ENCODE data around the gene KANK3. TPM values are rescaled to one million over a fixed set of nuclear protein-coding genes. Genes with fewer than 3 reads are reported as not detected.
"Not testable (repeated sequence)": the region's sequence is repeated elsewhere in the genome, so short reads cannot be mapped to it uniquely, and the experiment has no call there.

The KANK3 gene
- polyA plus RNA-seq, 1 donor (not counting 4 experiments of a cell fraction or from before 2014, with no cell fraction given): 0.16 TPM

DNA sequence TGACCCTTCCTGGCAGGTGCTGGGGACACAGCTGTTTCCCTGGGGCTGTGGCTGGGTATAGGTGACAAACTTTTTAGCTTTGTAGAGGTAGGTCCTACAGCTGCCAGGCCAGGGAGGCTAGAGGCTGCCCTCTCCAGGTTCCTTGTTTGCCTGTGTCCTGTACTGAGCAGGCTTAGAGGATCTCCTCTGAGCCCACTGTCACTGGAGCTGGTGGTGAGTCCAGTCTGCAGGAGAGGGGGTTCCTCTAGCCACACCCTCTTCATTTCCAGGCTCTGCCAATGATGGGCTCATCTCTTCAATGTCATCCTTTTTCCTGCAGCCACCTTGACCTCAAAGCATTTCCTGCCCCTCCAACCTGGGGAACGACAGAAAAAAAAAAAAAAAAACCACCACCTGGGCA lies 34.5 kb upstream of the KANK3 start:
- no peaks in the 10 kb centered on the region for H3K79me2 ChIP-seq (ENCODE audit: control insufficient read depth, insufficient read depth, low read length)
- TF ChIP-seq EZH2 (IDR thresholded peaks at IDR 0.05; ENCODE audit: low read length): no peak
- TF ChIP-seq, protein P1, sequence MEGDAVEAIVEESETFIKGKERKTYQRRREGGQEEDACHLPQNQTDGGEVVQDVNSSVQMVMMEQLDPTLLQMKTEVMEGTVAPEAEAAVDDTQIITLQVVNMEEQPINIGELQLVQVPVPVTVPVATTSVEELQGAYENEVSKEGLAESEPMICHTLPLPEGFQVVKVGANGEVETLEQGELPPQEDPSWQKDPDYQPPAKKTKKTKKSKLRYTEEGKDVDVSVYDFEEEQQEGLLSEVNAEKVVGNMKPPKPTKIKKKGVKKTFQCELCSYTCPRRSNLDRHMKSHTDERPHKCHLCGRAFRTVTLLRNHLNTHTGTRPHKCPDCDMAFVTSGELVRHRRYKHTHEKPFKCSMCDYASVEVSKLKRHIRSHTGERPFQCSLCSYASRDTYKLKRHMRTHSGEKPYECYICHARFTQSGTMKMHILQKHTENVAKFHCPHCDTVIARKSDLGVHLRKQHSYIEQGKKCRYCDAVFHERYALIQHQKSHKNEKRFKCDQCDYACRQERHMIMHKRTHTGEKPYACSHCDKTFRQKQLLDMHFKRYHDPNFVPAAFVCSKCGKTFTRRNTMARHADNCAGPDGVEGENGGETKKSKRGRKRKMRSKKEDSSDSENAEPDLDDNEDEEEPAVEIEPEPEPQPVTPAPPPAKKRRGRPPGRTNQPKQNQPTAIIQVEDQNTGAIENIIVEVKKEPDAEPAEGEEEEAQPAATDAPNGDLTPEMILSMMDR (optimal IDR thresholded peaks at IDR 0.05 in 1 of 3, IDR thresholded peaks at IDR 0.05 in 1 of 3, conservative IDR thresholded peaks at IDR 0.05 in 1 of 3; ENCODE audit: extremely low read depth in 1 of 3, insufficient read depth in 2 of 3, low read length in 3 of 3): no peak
- H3K27ac ChIP-seq (ENCODE audit: control insufficient read depth, insufficient read depth, low read length): no peak overlapping the region
- dilution Hi-C loops (cut with MboI; ENCODE audit: extremely low pct_ligation_motif_present, low sequenced_read_pairs): no loop called here
- no peaks in the 10 kb centered on the region for H3K9me3 ChIP-seq (ENCODE audit: control insufficient read depth, low read depth, low read length)
- H3K4me2 ChIP-seq (ENCODE audit: control insufficient read depth, extremely low read depth, insufficient read depth, low read depth, low read length): no peak overlapping the region
- H3K4me3 ChIP-seq (ENCODE audit: control insufficient read depth in 2 of 3, extremely low read depth in 1 of 3, insufficient read depth in 2 of 3, low read depth in 1 of 3, low read length in 3 of 3): no peak overlapping the region
- no peaks in the 10 kb centered on the region for H4K20me1 ChIP-seq (ENCODE audit: control insufficient read depth, extremely low read depth, insufficient read depth, low read length)
- DNase-seq (ENCODE audit: low read depth, low spot score) (no peak), FAIRE-seq (no peak)
- H3K36me3 ChIP-seq (ENCODE audit: control insufficient read depth in 2 of 2, extremely low read depth in 1 of 2, insufficient read depth in 2 of 2, low read length in 2 of 2): peaks cover 2 to 8% of the 10 kb centered on the region in 2 experiments
- H3K9me1 ChIP-seq (ENCODE audit: control insufficient read depth, extremely low read depth, insufficient read depth, low read length): no peaks in the 10 kb centered on the region
- H3K9ac ChIP-seq (ENCODE audit: control insufficient read depth, extremely low read depth, insufficient read depth, low read length): no peak overlapping the region
- no peaks in the 10 kb centered on the region for H3K27me3 ChIP-seq (ENCODE audit: control insufficient read depth, extremely low read depth, insufficient read depth, low read length)
- no peak overlapping the region for H2AFZ ChIP-seq (ENCODE audit: control insufficient read depth, low read length)
- no peaks in the 10 kb centered on the region for H3K4me1 ChIP-seq (ENCODE audit: control insufficient read depth, extremely low read depth, insufficient read depth, low read length)

DNA sequence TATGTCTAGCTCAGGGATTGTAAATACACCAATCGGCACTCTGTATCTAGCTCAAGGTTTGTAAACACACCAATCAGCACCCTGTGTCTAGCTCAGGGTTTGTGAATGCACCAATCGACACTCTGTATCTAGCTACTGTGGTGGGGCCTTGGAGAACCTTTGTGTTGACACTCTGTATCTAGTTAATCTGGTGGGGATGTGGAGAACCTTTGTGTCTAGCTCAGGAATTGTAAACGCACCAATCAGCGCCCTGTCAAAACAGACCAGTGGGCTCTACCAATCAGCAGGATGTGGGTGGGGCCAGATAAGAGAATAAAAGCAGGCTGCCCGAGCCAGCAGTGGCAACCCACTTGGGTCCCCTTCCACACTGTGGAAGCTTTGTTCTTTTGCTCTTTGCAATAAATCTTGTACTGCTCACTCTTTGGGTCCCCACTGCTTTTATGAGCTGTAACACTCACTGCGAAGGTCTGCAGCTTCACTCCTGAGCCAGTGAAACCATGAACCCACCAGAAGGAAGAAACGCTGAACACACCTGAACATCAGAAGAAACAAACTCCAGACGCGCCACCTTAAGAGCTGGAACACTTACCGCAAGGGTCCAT lies 33.4 kb upstream of the KANK3 start:
- H3K27me3 ChIP-seq (ENCODE audit: control insufficient read depth, extremely low read depth, insufficient read depth, low read length); H3K4me3 ChIP-seq (ENCODE audit: control insufficient read depth in 2 of 3, extremely low read depth in 1 of 3, insufficient read depth in 2 of 3, low read depth in 1 of 3, low read length in 3 of 3); H3K4me1 ChIP-seq (ENCODE audit: control insufficient read depth, extremely low read depth, insufficient read depth, low read length); H3K79me2 ChIP-seq (ENCODE audit: control insufficient read depth, insufficient read depth, low read length); H3K9ac ChIP-seq (ENCODE audit: control insufficient read depth, extremely low read depth, insufficient read depth, low read length); H3K9me1 ChIP-seq (ENCODE audit: control insufficient read depth, extremely low read depth, insufficient read depth, low read length); H3K36me3 ChIP-seq (ENCODE audit: control insufficient read depth in 2 of 2, extremely low read depth in 1 of 2, insufficient read depth in 2 of 2, low read length in 2 of 2); dilution Hi-C loops (cut with MboI; ENCODE audit: extremely low pct_ligation_motif_present, low sequenced_read_pairs); H3K27ac ChIP-seq (ENCODE audit: control insufficient read depth, insufficient read depth, low read length); H4K20me1 ChIP-seq (ENCODE audit: control insufficient read depth, extremely low read depth, insufficient read depth, low read length); FAIRE-seq; H3K9me3 ChIP-seq (ENCODE audit: control insufficient read depth, low read depth, low read length); H2AFZ ChIP-seq (ENCODE audit: control insufficient read depth, low read length); DNase-seq (ENCODE audit: low read depth, low spot score); H3K4me2 ChIP-seq (ENCODE audit: control insufficient read depth, extremely low read depth, insufficient read depth, low read depth, low read length): not testable (repeated sequence)

DNA sequence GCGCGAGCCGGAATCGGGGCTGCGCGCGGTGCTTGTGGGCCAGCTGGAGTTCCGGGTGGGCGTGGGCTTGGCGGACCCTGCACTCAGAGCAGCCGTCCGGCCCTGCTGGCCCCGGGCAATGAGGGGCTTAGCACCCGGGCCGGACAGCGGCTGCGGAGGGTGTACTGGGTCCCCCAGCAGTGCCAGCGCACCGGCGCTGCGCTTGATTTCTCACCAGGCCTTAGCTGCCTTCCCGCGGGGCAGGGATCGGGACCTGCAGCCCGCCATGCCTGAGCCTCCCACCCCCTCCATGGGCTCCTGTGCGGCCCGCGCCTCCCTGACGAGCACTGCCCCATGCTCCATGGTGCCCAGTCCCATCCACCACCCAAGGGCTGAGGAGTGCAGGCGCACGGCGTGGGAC lies 32.7 kb upstream of the KANK3 start:
- H3K9ac ChIP-seq (ENCODE audit: control insufficient read depth, extremely low read depth, insufficient read depth, low read length); H3K4me1 ChIP-seq (ENCODE audit: control insufficient read depth, extremely low read depth, insufficient read depth, low read length); H4K20me1 ChIP-seq (ENCODE audit: control insufficient read depth, extremely low read depth, insufficient read depth, low read length); FAIRE-seq; H3K27me3 ChIP-seq (ENCODE audit: control insufficient read depth, extremely low read depth, insufficient read depth, low read length); H3K4me3 ChIP-seq (ENCODE audit: control insufficient read depth in 2 of 3, extremely low read depth in 1 of 3, insufficient read depth in 2 of 3, low read depth in 1 of 3, low read length in 3 of 3); H3K79me2 ChIP-seq (ENCODE audit: control insufficient read depth, insufficient read depth, low read length); H3K9me1 ChIP-seq (ENCODE audit: control insufficient read depth, extremely low read depth, insufficient read depth, low read length); H3K27ac ChIP-seq (ENCODE audit: control insufficient read depth, insufficient read depth, low read length); DNase-seq (ENCODE audit: low read depth, low spot score); H2AFZ ChIP-seq (ENCODE audit: control insufficient read depth, low read length); H3K4me2 ChIP-seq (ENCODE audit: control insufficient read depth, extremely low read depth, insufficient read depth, low read depth, low read length); H3K9me3 ChIP-seq (ENCODE audit: control insufficient read depth, low read depth, low read length); dilution Hi-C loops (cut with MboI; ENCODE audit: extremely low pct_ligation_motif_present, low sequenced_read_pairs): not testable (repeated sequence)
- H3K36me3 ChIP-seq (ENCODE audit: control insufficient read depth in 2 of 2, extremely low read depth in 1 of 2, insufficient read depth in 2 of 2, low read length in 2 of 2): peaks cover 4 to 12% of the 10 kb centered on the region in 2 experiments

Measured in keratinocyte (primary cell).